MM.1S (cell line): Measurements from ENCODE around the gene ARHGAP12.

Experiments used
- DNase-seq: peaks from one replicate; pipeline ENCODE4 v3.0.0-alpha.2; 2015
- H2AFZ ChIP-seq: fragments of 300-600 bp; sonication (generic); 2 replicates; pipeline ENCODE4 v1.6.0; 2016; ENCODE audit warnings: antibody characterized with exemption, low read length
- H3F3A ChIP-seq: fragments of 300-600 bp; sonication (generic); 2 replicates; pipeline ENCODE4 v1.6.1; 2016; ENCODE audit warnings: mild to moderate bottlenecking, antibody characterized with exemption, low read length, moderate library complexity, mixed read lengths; ENCODE audit not compliant: insufficient read depth
- H3K27ac ChIP-seq: fragments of 300-600 bp; sonication (generic); 2 replicates; pipeline ENCODE4 v1.5.1; 2016; ENCODE audit warnings: mild to moderate bottlenecking, low read length
- H3K27me3 ChIP-seq: fragments of 300-600 bp; sonication (generic); replicated peaks from 2 replicates; pipeline ENCODE4 v1.6.0; 2016; ENCODE audit warnings: low read length; ENCODE audit not compliant: insufficient read depth
- H3K36me3 ChIP-seq: fragments of 300-600 bp; sonication (generic); replicated peaks from 2 replicates; pipeline ENCODE4 v1.6.1; 2016; ENCODE audit warnings: mild to moderate bottlenecking, low read length, mixed read lengths; ENCODE audit not compliant: insufficient read depth
- H3K4me1 ChIP-seq: fragments of 300-600 bp; sonication (generic); 2 replicates; pipeline ENCODE4 v1.6.1; 2016; ENCODE audit warnings: low read length, mixed read lengths
- H3K4me2 ChIP-seq: fragments of 300-600 bp; sonication (generic); 2 replicates; pipeline ENCODE4 v1.6.0; 2016; ENCODE audit warnings: low read depth, low read length
- H3K4me3 ChIP-seq: fragments of 300-600 bp; sonication (generic); 2 replicates; pipeline ENCODE4 v1.5.1; 2016; ENCODE audit warnings: low read length, mixed read lengths
- H3K79me2 ChIP-seq: fragments of 300-600 bp; sonication (generic); 2 replicates; pipeline ENCODE4 v1.6.1; 2016; ENCODE audit warnings: mixed run types, low read length, mixed read lengths
- H3K9ac ChIP-seq: fragments of 300-600 bp; sonication (generic); 2 replicates; pipeline ENCODE4 v1.6.1; 2016; ENCODE audit warnings: low read length, mixed read lengths
- H3K9me2 ChIP-seq: fragments of 300-600 bp; sonication (generic); replicated peaks from 2 replicates; pipeline ENCODE4 v1.6.1; 2016; ENCODE audit warnings: mild to moderate bottlenecking, low read length, mixed read lengths; ENCODE audit not compliant: insufficient read depth
- H3K9me3 ChIP-seq: fragments of 300-600 bp; sonication (generic); replicated peaks from 2 replicates; pipeline ENCODE4 v1.6.1; 2016; ENCODE audit warnings: mild to moderate bottlenecking, low read length, mixed read lengths; ENCODE audit not compliant: insufficient read depth
- H4K20me1 ChIP-seq: fragments of 300-600 bp; sonication (generic); 2 replicates; pipeline ENCODE4 v1.6.1; 2016; ENCODE audit warnings: mild to moderate bottlenecking, low read length, moderate library complexity, mixed read lengths; ENCODE audit not compliant: insufficient read depth
- EZH2 ChIP-seq: fragments of 300-600 bp; sonication (generic); optimal IDR thresholded peaks from 2 replicates; pipeline ENCODE3; 2017; ENCODE audit warnings: low read depth, mild to moderate bottlenecking, antibody characterized with exemption, low read length, mixed read lengths
- EZH2phosphoT487 ChIP-seq: fragments of 300-600 bp; sonication (generic); IDR thresholded peaks from 2 replicates; pipeline ENCODE4 v1.6.1; 2018; ENCODE audit warnings: antibody characterized with exemption, low read length
- TF ChIP-seq, protein P1 (sequence below): fragments of 300-600 bp; sonication (generic); IDR thresholded peaks from 2 replicates; pipeline ENCODE4 v1.5.1; 2016; ENCODE audit warnings: antibody characterized with exemption, low read length, mixed read lengths

The ARHGAP12 gene

GRCh38 chr10:31876652-31877352, 51.8 kb downstream of the ARHGAP12 start:
- no peaks in the 10 kb centered on the region for H4K20me1 ChIP-seq
- no peaks in the 10 kb centered on the region for H3K4me1 ChIP-seq
- H3K36me3 ChIP-seq: no peaks in the 10 kb centered on the region
- no peak for TF ChIP-seq EZH2
- no peak for TF ChIP-seq EZH2phosphoT487
- TF ChIP-seq, protein P1, sequence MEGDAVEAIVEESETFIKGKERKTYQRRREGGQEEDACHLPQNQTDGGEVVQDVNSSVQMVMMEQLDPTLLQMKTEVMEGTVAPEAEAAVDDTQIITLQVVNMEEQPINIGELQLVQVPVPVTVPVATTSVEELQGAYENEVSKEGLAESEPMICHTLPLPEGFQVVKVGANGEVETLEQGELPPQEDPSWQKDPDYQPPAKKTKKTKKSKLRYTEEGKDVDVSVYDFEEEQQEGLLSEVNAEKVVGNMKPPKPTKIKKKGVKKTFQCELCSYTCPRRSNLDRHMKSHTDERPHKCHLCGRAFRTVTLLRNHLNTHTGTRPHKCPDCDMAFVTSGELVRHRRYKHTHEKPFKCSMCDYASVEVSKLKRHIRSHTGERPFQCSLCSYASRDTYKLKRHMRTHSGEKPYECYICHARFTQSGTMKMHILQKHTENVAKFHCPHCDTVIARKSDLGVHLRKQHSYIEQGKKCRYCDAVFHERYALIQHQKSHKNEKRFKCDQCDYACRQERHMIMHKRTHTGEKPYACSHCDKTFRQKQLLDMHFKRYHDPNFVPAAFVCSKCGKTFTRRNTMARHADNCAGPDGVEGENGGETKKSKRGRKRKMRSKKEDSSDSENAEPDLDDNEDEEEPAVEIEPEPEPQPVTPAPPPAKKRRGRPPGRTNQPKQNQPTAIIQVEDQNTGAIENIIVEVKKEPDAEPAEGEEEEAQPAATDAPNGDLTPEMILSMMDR: no peak
- no peak overlapping the region for H3K4me2 ChIP-seq
- H3F3A ChIP-seq: no peaks in the 10 kb centered on the region
- H3K27ac ChIP-seq: no peak overlapping the region
- H3K27me3 ChIP-seq: no peaks in the 10 kb centered on the region
- no peak overlapping the region for H2AFZ ChIP-seq
- H3K4me3 ChIP-seq: no peak overlapping the region
- no peaks in the 10 kb centered on the region for H3K9me3 ChIP-seq
- no peak overlapping the region for H3K9ac ChIP-seq
- no peaks in the 10 kb centered on the region for H3K79me2 ChIP-seq
- no peak for DNase-seq
- no peaks in the 10 kb centered on the region for H3K9me2 ChIP-seq

DNA sequence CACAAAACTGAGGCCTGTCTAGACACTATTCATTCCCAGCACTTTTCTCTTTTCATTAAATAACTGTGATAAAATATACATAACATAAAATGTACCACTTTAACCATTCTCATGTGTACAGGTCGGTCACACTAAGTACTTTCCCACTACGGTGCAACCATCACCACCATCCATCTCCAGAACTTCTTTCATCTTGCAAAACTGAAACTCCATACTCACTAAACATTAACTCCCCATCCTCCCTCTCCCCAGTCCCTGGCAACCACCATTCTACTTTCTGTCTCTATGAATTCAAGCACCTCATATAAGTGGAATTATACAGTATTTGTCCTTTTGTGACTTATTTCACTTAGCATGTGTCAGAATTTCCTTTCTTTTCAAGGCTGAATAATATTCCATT, 53.0 kb downstream of the ARHGAP12 start:
- no peaks in the 10 kb centered on the region for H3K9me2 ChIP-seq
- no peaks in the 10 kb centered on the region for H3K27me3 ChIP-seq
- no peaks in the 10 kb centered on the region for H3K36me3 ChIP-seq
- H3K27ac ChIP-seq: no peak overlapping the region
- no peaks in the 10 kb centered on the region for H3K9me3 ChIP-seq
- TF ChIP-seq, protein P1: no peak
- TF ChIP-seq EZH2 (no peak), EZH2phosphoT487 (no peak)
- 0 out of 2 replicates have a peak, but pooled peaks cover 3% of the 10 kb centered on the region for H3K79me2 ChIP-seq
- no peak overlapping the region for H3K4me2 ChIP-seq
- H4K20me1 ChIP-seq: no peaks in the 10 kb centered on the region
- no peak overlapping the region for H3K9ac ChIP-seq
- DNase-seq: no peak
- no peak overlapping the region for H2AFZ ChIP-seq
- no peaks in the 10 kb centered on the region for H3K4me1 ChIP-seq
- H3K4me3 ChIP-seq: no peak overlapping the region
- H3F3A ChIP-seq: no peaks in the 10 kb centered on the region

DNA sequence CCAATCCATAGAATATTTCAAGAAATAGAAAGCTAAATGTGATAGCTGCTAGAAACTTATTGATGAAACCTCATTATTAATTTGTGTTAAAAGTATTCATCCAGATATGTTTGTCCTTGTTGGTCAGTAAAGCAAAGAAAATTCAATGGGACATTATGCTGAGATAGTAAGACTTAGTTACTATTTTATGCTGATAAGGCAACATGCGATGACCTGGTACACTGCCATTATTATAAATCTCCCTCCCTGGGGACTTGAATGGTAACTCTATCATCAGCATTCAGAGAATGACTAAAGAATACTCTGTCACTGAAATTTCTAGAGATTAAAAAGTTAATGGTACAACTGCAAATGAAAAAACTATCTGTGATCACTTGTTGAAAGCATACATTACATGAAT, 54.9 kb downstream of the ARHGAP12 start:
- DNase-seq: no peak
- Histone ChIP-seq H3K79me2 (0 out of 2 replicates have a peak, but pooled peaks cover 3% of the 10 kb centered on the region), H3K36me3 (no peaks in the 10 kb centered on the region), H3K27ac (no peak overlapping the region), H3K4me1 (no peaks in the 10 kb centered on the region), H3K4me2 (no peak overlapping the region), H3K9ac (no peak overlapping the region), H3K27me3 (no peaks in the 10 kb centered on the region), H3K9me3 (no peaks in the 10 kb centered on the region), H4K20me1 (no peaks in the 10 kb centered on the region), H3K4me3 (no peak overlapping the region), H3F3A (no peaks in the 10 kb centered on the region), H3K9me2 (no peaks in the 10 kb centered on the region), H2AFZ (no peak overlapping the region)
- TF ChIP-seq EZH2 (no peak), EZH2phosphoT487 (no peak)
- TF ChIP-seq, protein P1: no peak
